Stimulated activated CD8-positive, alpha-beta memory T cell treated with anti-CD3 and anti-CD28 coated beads, Interleukin-12 subunit alpha, Interleukin-12 subunit beta, amount 100 ng/mL, for 4 hours (primary cell): Measurements from ENCODE around the gene UBA52.
"Not testable (repeated sequence)": the region's sequence is repeated elsewhere in the genome, so short reads cannot be mapped to it uniquely, and the experiment has no call there.

Source experiments
- DNase-seq: peaks from one replicate; pipeline ENCODE4 v3.0.0-alpha.2; 2020; ENCODE audit warnings: low read depth

The UBA52 gene

GRCh38 chr19:18571564-18572344, at the start of gene UBA52:
TSS of gene UBA52 (plus strand) at chr19:18571857. CDS start at chr19:18573301, 1,444 bp downstream.
- peak; percentile 99 for DNase-seq

GRCh38 chr19:18522124-18522861, 49.4 kb upstream of the UBA52 start:
- DNase-seq: peak; percentile 100

GRCh38 chr19:18522862-18523440, 48.7 kb upstream of the UBA52 start:
- DNase-seq: not testable (repeated sequence)

GRCh38 chr19:18523841-18524240, 47.8 kb upstream of the UBA52 start:
- DNase-seq: no peak

GRCh38 chr19:18526316-18526715, 45.3 kb upstream of the UBA52 start:
- no peak for DNase-seq

GRCh38 chr19:18529782-18530181, 41.9 kb upstream of the UBA52 start:
- no peak for DNase-seq

- no peak for DNase-seq
Measured at GRCh38 chr19:18531485-18531884, 40.2 kb upstream of the UBA52 start.

GRCh38 chr19:18532168-18532890, 39.3 kb upstream of the UBA52 start:
- no peak for DNase-seq

- no peak for DNase-seq
Measured at GRCh38 chr19:18533058-18533457, 38.6 kb upstream of the UBA52 start.

- no peak for DNase-seq
Measured at GRCh38 chr19:18536475-18536874, 35.2 kb upstream of the UBA52 start.

- no peak for DNase-seq
Measured at GRCh38 chr19:18537431-18537830, 34.2 kb upstream of the UBA52 start.

- DNase-seq: no peak
Measured at GRCh38 chr19:18538115-18538514, 33.5 kb upstream of the UBA52 start.

GRCh38 chr19:18539372-18539771, 32.3 kb upstream of the UBA52 start:
- no peak for DNase-seq

GRCh38 chr19:18540200-18540599, 31.5 kb upstream of the UBA52 start:
- DNase-seq: not testable (repeated sequence)

GRCh38 chr19:18541258-18541991, 30.2 kb upstream of the UBA52 start:
- no peak for DNase-seq

- DNase-seq: no peak
Measured at GRCh38 chr19:18541992-18542940, 29.4 kb upstream of the UBA52 start.

GRCh38 chr19:18542941-18543813, 28.5 kb upstream of the UBA52 start, which contains the start of gene FKBP8:
TSS of gene FKBP8 (minus strand) at chr19:18543573. CDS start at chr19:18541970, 1,603 bp downstream.
- peak; percentile 89 for DNase-seq

GRCh38 chr19:18543814-18544475, 27.7 kb upstream of the UBA52 start:
- peak; percentile 23 for DNase-seq

- no peak for DNase-seq
Measured at GRCh38 chr19:18551631-18552030, 20.0 kb upstream of the UBA52 start.
